Measurements from ENCODE around the gene FNDC10. TPM values are rescaled to one million over a fixed set of nuclear protein-coding genes. Genes with fewer than 3 reads are reported as not detected.

The FNDC10 gene
- total RNA-seq, 8 experiments from 2014 or later: 4.6 to 10.3 (median 6.9) TPM

DNA sequence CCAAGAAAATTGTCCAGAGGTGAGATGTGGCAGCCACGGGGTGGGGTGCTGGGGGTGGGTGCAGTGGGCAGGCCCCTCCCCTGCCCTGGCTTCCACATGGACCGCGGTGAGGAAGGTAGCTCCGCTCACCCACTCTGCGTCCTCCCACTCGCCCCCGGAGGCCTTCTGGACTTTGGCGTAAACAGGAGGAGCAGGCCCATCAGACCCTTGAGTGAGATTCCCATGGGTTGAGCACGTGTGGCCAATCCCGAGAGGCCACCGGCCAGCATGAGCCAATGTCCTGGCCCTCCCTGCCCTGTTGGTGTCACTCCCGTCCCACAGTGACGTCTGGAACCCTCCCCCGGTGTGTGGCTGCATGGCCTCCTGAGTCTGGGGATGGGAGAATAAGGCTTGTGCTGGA is 51.3 kb downstream of the FNDC10 start:
- no peak overlapping the region for H3K4me3 ChIP-seq
- ATAC-seq (replicated peaks in 6 of 8): no peak
- in situ Hi-C loops (cut with MboI; ENCODE audit: low pct_unique_long_range_greater_than_20kb in 2 of 9, low sequenced_read_pairs in 9 of 9, unreplicated experiment in 9 of 9): loop anchor here in 1 of 9 experiments (10.0 kb wide), 1 partner anchor 56 kb away; the partner anchor contains the start of gene FNDC10
- no peak overlapping the region for H3K27ac ChIP-seq
- H3K4me1 ChIP-seq (replicated peaks in 1 of 2): no peaks in the 10 kb centered on the region
- WGBS, 10 experiments: 89 to 100% (median 95%) methylated on average over 1 to 8 of the region's 14 CpGs; no CpG with 5 or more reads in 6 of the 10 experiments

Other genes with a start within 250 kb of the FNDC10 start
- 100 to 1,000 TPM in 2 of 8 experiments, 10 to 100 TPM in 6; 13.2 to 115 (median 34.5) TPM for gene MXRA8, start 241.6 kb downstream of the FNDC10 start, total RNA-seq
- 100 to 1,000 TPM in 7 of 8 experiments, 10 to 100 TPM in 1; 85.0 to 210 (median 152) TPM for gene AURKAIP1, start 224.9 kb downstream of the FNDC10 start, total RNA-seq
- gene CCNL2, start 200.8 kb downstream of the FNDC10 start, total RNA-seq: 100 to 1,000 TPM in 7 of 8 experiments, 10 to 100 TPM in 1; 99.6 to 392 (median 163) TPM
- 100 to 1,000 TPM; 127 to 221 (median 160) TPM for gene MRPL20, start 192.8 kb downstream of the FNDC10 start, total RNA-seq
- 1 to 10 TPM in 2 of 8 experiments, under 1 TPM in 6; 0.21 to 1.9 (median 0.61) TPM for gene ANKRD65, start 178.9 kb downstream of the FNDC10 start, total RNA-seq
- gene VWA1, start 164.4 kb downstream of the FNDC10 start, total RNA-seq: 10 to 100 TPM in 2 of 8 experiments, 1 to 10 TPM in 5, under 1 TPM in 1; 0.51 to 19.5 (median 5.8) TPM
- gene ATAD3C, start 150.4 kb downstream of the FNDC10 start, total RNA-seq: 1 to 10 TPM in 2 of 8 experiments, under 1 TPM in 6; 0.38 to 2.1 (median 0.64) TPM
- gene ATAD3B, start 128.4 kb downstream of the FNDC10 start, total RNA-seq: 10 to 100 TPM; 15.2 to 66.0 (median 32.7) TPM
- 10 to 100 TPM; 19.8 to 65.2 (median 35.2) TPM for gene ATAD3A, start 88.0 kb downstream of the FNDC10 start, total RNA-seq
- 10 to 100 TPM in 5 of 8 experiments, 1 to 10 TPM in 1, under 1 TPM in 2; 0.61 to 14.0 (median 10.5) TPM for gene TMEM240, start 59.5 kb downstream of the FNDC10 start, total RNA-seq
- gene SSU72, start 25.3 kb downstream of the FNDC10 start, total RNA-seq: 100 to 1,000 TPM in 2 of 8 experiments, 10 to 100 TPM in 6; 73.2 to 138 (median 95.5) TPM
- gene MIB2, start 15.4 kb upstream of the FNDC10 start, total RNA-seq: 10 to 100 TPM; 19.4 to 71.9 (median 41.6) TPM
- gene MMP23B, start 32.0 kb upstream of the FNDC10 start, total RNA-seq: 10 to 100 TPM in 1 of 8 experiments, 1 to 10 TPM in 7; 1.3 to 11.8 (median 2.5) TPM
- gene CDK11B, start 58.9 kb upstream of the FNDC10 start, total RNA-seq: 10 to 100 TPM; 15.5 to 32.9 (median 23.5) TPM
- gene SLC35E2B, start 92.7 kb upstream of the FNDC10 start, total RNA-seq: 10 to 100 TPM; 35.5 to 98.7 (median 58.9) TPM
- gene CDK11A, start 124.2 kb upstream of the FNDC10 start, total RNA-seq: 10 to 100 TPM; 17.8 to 44.6 (median 25.1) TPM
- 100 to 1,000 TPM in 1 of 8 experiments, 10 to 100 TPM in 7; 28.6 to 103 (median 41.1) TPM for gene NADK, start 178.3 kb upstream of the FNDC10 start, total RNA-seq

All from motor neuron (in vitro differentiated cells).